Ovary (tissue), 3 donors: ENCODE measurements around the gene KCNMA1.

Source experiments
- EP300 ChIP-seq: sonication (generic); formaldehyde crosslinking; IDR thresholded peaks from one replicate; pipeline ENCODE4 v1.6.1; 2017; ENCODE audit warnings: antibody characterized with exemption
- POLR2A ChIP-seq: fragments of 450-650 bp; IDR thresholded peaks from one replicate; pipeline ENCODE4 v1.6.1; 2017; ENCODE audit warnings: antibody characterized with exemption, mild to moderate bottlenecking, moderate library complexity
- TF ChIP-seq, protein P1 (sequence below), 3 donors: fragments of 450-650 bp in 2 of 3; fragments of 200-600 bp in 1 of 3; IDR thresholded peaks; one replicate each; pipeline versions ENCODE4 v1.5.1 to v1.8.0; 2016 to 2022; ENCODE audit warnings: antibody characterized with exemption in 3 of 3, mild to moderate bottlenecking in 1 of 3
- donor health status: DM: no; HTN: no; CAD: no.

GRCh38 chr10:77679217-77679616 lies 41.6 kb upstream of the KCNMA1 start:
- TF ChIP-seq, protein P1, sequence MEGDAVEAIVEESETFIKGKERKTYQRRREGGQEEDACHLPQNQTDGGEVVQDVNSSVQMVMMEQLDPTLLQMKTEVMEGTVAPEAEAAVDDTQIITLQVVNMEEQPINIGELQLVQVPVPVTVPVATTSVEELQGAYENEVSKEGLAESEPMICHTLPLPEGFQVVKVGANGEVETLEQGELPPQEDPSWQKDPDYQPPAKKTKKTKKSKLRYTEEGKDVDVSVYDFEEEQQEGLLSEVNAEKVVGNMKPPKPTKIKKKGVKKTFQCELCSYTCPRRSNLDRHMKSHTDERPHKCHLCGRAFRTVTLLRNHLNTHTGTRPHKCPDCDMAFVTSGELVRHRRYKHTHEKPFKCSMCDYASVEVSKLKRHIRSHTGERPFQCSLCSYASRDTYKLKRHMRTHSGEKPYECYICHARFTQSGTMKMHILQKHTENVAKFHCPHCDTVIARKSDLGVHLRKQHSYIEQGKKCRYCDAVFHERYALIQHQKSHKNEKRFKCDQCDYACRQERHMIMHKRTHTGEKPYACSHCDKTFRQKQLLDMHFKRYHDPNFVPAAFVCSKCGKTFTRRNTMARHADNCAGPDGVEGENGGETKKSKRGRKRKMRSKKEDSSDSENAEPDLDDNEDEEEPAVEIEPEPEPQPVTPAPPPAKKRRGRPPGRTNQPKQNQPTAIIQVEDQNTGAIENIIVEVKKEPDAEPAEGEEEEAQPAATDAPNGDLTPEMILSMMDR (IDR thresholded peaks at IDR 0.05), result no peak
- TF ChIP-seq EP300 (no peak), POLR2A (no peak)
